Cardiac fibroblast (primary cell): ENCODE data around the gene KLF6.

ENCODE experiments used
- DNase-seq, 2 donors: peaks; one replicate each; pipeline versions ENCODE4 v3.0.0 to v3.0.0-alpha.2; 2010; ENCODE audit warnings: low read depth in 2 of 2
- H3K4me3 ChIP-seq, 2 donors: replicated peaks in 1 of 2; 1 replicate in 1 of 2; 2 replicates in 1 of 2; pipeline ENCODE4 v1.5.1; 2011; ENCODE audit warnings: low read depth in 2 of 2, low read length in 2 of 2, mild to moderate bottlenecking in 2 of 2, moderate library complexity in 1 of 2
- TF ChIP-seq, protein P1 (sequence below): IDR thresholded peaks from one replicate; pipeline ENCODE4 v1.5.1; 2011; ENCODE audit warnings: low read depth, mild to moderate bottlenecking, low read length, inconsistent platforms

The KLF6 gene

DNA sequence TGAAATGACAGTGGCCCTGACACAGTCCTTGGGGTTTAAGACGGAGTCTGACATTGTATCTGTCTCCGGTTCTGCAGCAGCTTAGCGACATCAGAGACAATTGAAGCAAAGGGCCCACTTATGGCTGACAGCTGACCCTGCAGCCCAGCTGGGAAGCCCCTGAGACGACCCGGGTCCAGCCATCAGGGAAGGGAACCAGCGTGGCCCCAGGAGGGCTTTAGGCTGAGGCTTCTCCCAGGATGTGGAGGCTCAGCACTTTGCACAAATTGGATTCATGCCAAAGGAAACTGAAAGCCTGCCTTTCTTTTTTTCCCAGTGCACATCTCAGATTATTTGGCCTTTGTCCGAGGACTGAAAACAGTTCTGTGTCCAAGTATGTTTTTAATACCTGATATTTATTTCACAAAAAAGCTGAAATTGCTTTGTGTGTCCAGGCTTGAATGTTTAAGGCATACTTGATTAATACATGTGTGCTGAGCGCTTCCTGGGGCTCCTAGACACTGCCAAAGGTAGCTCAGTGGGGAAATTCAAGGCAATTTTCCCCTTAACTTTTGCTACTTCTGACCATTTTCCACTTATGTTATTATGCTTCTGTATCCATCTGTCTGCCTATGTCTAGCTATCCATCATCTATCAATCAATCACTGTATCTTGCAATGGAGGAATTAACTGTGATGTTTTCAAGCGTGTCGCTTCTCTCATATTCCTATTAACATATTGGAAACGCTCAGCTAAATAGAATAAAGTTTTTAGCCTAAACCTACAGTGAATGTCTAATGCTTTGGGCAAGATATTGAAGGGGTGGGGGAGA lies 34.8 kb downstream of the KLF6 start:
- DNase-seq, result peak; percentile 65 to 68

DNA sequence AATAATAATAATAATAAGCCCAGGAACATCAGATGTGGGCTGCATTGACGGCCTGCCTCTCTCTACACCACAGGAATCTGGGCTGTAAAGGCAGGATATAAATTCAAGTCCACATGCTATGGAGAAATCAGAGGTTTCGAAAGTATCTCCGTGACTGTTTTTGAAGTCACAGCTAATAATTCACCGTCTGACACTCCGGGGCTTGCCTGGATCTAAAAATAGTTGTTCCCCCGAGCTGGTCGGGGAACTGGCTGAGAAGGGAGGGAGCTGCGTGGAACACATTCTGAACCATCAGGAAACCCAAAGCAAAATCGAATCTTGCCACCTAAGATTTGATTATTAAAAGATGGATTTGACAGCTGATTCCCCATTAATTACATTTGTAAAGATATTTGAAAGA lies 35.4 kb downstream of the KLF6 start:
- H3K4me3 ChIP-seq, result peak overlapping the region in 1 of 2 donors; percentile 7
- TF ChIP-seq, protein P1, sequence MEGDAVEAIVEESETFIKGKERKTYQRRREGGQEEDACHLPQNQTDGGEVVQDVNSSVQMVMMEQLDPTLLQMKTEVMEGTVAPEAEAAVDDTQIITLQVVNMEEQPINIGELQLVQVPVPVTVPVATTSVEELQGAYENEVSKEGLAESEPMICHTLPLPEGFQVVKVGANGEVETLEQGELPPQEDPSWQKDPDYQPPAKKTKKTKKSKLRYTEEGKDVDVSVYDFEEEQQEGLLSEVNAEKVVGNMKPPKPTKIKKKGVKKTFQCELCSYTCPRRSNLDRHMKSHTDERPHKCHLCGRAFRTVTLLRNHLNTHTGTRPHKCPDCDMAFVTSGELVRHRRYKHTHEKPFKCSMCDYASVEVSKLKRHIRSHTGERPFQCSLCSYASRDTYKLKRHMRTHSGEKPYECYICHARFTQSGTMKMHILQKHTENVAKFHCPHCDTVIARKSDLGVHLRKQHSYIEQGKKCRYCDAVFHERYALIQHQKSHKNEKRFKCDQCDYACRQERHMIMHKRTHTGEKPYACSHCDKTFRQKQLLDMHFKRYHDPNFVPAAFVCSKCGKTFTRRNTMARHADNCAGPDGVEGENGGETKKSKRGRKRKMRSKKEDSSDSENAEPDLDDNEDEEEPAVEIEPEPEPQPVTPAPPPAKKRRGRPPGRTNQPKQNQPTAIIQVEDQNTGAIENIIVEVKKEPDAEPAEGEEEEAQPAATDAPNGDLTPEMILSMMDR, result no peak
- peak; percentile 80 to 89 for DNase-seq

More for the DNA sequence above, 34.8 kb downstream of the KLF6 start:
- TF ChIP-seq, protein P1, result no peak
- H3K4me3 ChIP-seq, result peak overlapping the region in 1 of 2 donors; percentile 7

DNA sequence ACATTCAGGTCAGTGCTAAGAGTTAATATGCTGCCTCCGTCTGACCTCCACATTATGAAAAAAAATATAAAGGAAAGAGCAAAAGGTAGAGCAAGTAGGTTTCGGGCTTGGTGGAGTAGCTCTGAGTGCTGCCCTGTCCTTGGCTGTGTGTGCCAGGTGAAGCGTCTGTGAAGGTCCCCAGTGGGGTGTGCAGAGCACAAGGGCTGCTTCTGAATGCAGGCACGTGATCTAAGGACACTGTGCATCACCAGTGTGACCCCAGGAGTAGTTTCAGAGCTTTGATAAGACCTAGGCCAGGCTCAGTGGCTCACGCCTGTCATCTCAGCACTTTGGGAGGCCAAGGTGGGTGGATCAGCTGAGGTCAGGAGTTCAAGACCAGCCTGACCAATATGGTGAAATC lies 36.0 kb downstream of the KLF6 start:
- TF ChIP-seq, protein P1, result no peak
- DNase-seq, result no peak
- no peak overlapping the region for H3K4me3 ChIP-seq

DNA sequence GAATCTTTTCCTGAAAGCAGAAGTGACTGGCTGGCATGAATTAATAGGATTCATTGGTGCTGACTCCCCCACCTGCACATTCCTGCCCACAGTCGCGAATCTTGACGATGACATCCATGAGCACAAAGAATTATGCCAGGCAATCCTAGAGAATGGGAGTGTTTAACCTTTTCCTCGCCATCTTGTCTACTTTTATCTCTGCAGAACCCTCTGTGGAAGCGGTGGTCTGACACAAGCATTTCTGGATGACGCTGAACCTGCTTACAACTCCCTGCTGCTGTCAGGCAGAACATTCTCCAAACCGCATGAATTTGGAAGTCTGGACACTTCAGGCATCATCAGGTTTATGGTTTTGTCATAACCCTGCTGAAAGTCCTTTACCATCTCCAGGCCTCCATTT lies 36.5 kb downstream of the KLF6 start:
- TF ChIP-seq, protein P1, result no peak
- DNase-seq, result peak in 1 of 2 donors; percentile 18
- no peak overlapping the region for H3K4me3 ChIP-seq

DNA sequence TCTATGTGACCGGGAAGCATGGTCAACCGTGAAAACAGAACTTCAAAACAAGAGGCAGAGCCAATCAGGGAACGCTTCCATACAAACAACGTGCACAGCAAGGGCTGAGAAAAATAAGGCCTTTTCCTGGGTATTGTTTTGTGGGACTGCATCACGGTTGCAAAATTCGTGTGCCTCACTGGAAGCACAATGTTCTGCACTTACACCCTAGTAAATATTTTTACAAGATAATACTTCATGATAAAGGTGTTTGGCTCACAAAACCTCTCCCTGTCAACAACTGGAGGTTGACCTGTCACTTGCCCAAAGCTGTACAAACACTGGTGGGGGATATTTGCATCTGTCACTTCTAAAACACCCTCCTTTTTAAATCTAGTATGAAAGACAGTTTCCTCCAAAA lies 37.0 kb downstream of the KLF6 start:
- TF ChIP-seq, protein P1, result no peak
- peak; percentile 69 to 89 for DNase-seq

DNA sequence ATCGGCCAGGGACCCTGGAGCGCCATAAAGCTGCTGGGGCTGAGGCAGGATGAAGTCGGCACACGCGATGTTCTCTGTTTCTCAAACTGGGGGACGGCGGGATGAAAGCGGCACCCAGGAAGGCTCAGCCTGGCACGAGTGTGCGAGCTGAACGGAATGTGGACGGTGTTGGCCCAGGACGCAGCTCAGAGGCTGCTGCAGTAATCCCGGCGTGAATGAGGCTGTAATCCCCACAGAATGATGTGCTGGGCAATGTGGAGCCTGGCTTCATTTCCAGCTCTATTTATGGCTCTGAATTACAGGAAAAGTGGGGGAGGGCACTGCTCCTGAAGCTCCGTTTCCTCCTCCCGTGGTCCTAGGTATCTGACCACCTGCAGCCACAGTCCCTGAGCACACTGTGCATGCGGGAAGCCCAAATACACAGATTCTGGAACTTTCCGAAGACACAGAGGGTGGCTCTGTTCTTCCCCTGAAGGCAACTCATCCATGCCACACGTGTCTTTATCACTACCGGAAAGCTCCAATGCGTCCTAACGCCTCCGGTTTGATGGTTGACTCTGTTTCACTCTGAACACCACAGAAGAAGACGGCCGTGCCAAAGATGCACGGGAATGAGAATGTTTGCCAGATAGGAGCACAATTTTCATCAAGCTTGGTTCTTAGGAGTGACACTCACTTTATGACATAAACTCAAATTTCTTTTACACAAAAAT lies 37.6 kb downstream of the KLF6 start:
- no peak for DNase-seq
- no peak overlapping the region for H3K4me3 ChIP-seq
- TF ChIP-seq, protein P1, result no peak

More for the DNA sequence above, 37.0 kb downstream of the KLF6 start:
- H3K4me3 ChIP-seq, result no peak overlapping the region
